Psoas muscle (tissue), 8 donors: Measurements from ENCODE around the gene WWOX. TPM values are rescaled to one million over a fixed set of nuclear protein-coding genes. Genes with fewer than 3 reads are reported as not detected.

ENCODE experiments used
- ATAC-seq, 4 donors: fragments of 200-7000 bp; cut with Tn5 transposase; one replicate each; pipeline ENCODE4 v1.9.1; 2020; ENCODE audit warnings: moderate library complexity in 3 of 4, mild to moderate bottlenecking in 2 of 4
- DNase-seq, 2 donors: peaks; one replicate each; pipeline ENCODE4 v3.0.0-alpha.2; 2020
- H3K27ac ChIP-seq: fragments of 200-600 bp; one replicate; pipeline ENCODE4 v1.8.0; 2022
- H3K27me3 ChIP-seq, 3 donors: fragments of 200-600 bp in 1 of 3; one replicate each; pipeline versions ENCODE4 v1.6.1 to v1.8.0; 2013 to 2022; ENCODE audit warnings: low read length in 2 of 3, mild to moderate bottlenecking in 2 of 3, moderate library complexity in 1 of 3; ENCODE audit not compliant: insufficient read depth in 3 of 3
- H3K36me3 ChIP-seq, 2 donors: fragments of 200-600 bp in 1 of 2; one replicate each; pipeline versions ENCODE4 v1.6.1 to v1.8.0; 2013 to 2022; ENCODE audit warnings: low read depth in 1 of 2, mild to moderate bottlenecking in 1 of 2, moderate library complexity in 1 of 2; ENCODE audit not compliant: insufficient read depth in 1 of 2
- H3K4me1 ChIP-seq: fragments of 200-600 bp; one replicate; pipeline ENCODE4 v1.8.0; 2022
- H3K4me3 ChIP-seq: fragments of 200-600 bp; one replicate; pipeline ENCODE4 v1.8.0; 2022; ENCODE audit warnings: mild to moderate bottlenecking
- H3K9me3 ChIP-seq: fragments of 200-600 bp; one replicate; pipeline ENCODE4 v1.8.0; 2022
- CTCF ChIP-seq: fragments of 200-600 bp; IDR thresholded peaks from one replicate; pipeline ENCODE4 v1.8.0; 2022; ENCODE audit warnings: antibody characterized with exemption
- WGBS, 3 donors: extraction: QIAGEN DNeasy Blood & Tissue Kit; methylation state at CpG; one replicate each; pipeline versions ENCODE4 v1.1.6 to v1.1.7; 2013; 5-methylcytosine and 5-hydroxymethylcytosine counted together
- intact Hi-C, 2 donors: fragments of 100-400 bp; cut with DNase I; formaldehyde crosslinking; loops; one replicate each; pipeline versions ENCODE4 v1.11.0 to v1.14.2; 2022
- polyA plus RNA-seq, 3 donors: library from polyadenylated mRNA; stranded (reverse); fragments of 200-250 nt; gene quantifications; one replicate each; pipeline ENCODE4 v1.2.3, GENCODE V29; 2013
- total RNA-seq, 4 donors: library from RNA; stranded (reverse); fragmentation: NEBNext Ultra II Directional in 2 of 4; extraction: Animal tissue kit (Norgen Biotek cat#: 25700) in 2 of 4; gene quantifications; one replicate each; pipeline versions ENCODE4 v1.2.1 to v1.2.4, GENCODE V29; 2021 to 2023
- donor health status: healthy with polysubstance abuse.
- donor health status: DM: no; HTN: no; CAD: no; lungs with moderate emphysema.
- donor health status: Bipolar disorder and iron deficiency.
- donor health status: healthy.
- donor health status: DM: yes; HTN: yes; CAD: no.
- donor health status: DM: no; HTN: no; CAD: no.
- donor health status: DM: no; HTN: no; CAD: no.
- donor health status: DM: yes; HTN: yes; CAD: no.

Gene WWOX
- total and polyA plus RNA-seq, 7 donors = 3.1 to 6.6 (median 5.0) TPM

GRCh38 chr16:78748220-78748929 is 648.9 kb downstream of the WWOX start:
- 24 to 38% (median 31%) methylated on average over 9 of the region's 9 CpGs for WGBS, 3 donors
- H3K9me3 ChIP-seq = no peaks in the 10 kb centered on the region
- intact Hi-C loops = loop anchor here in 1 of 2 donors (1.0 kb wide), 1 partner anchor 64 kb away; no protein-coding TSS in a partner anchor
- ATAC-seq (peak; percentile 86 to 92 (median 92)), DNase-seq (no peak)
- TF ChIP-seq CTCF = no peak
- no peaks in the 10 kb centered on the region for H3K27me3 ChIP-seq
- H3K4me3 ChIP-seq = no peak overlapping the region
- peaks cover 17% of the 10 kb centered on the region for H3K4me1 ChIP-seq
- H3K27ac ChIP-seq = peak overlapping the region; percentile 85
- no peaks in the 10 kb centered on the region for H3K36me3 ChIP-seq

- no peak overlapping the region for H3K4me3 ChIP-seq
- H3K36me3 ChIP-seq = no peaks in the 10 kb centered on the region
- TF ChIP-seq CTCF = no peak
- H3K27ac ChIP-seq = peak overlapping the region; percentile 85
- no peak for DNase-seq
- H3K27me3 ChIP-seq = no peaks in the 10 kb centered on the region
- ATAC-seq = peak in 2 of 4 donors; percentile 25 to 40
- H3K4me1 ChIP-seq = peaks cover 17% of the 10 kb centered on the region
- intact Hi-C loops = no loop called here
- H3K9me3 ChIP-seq = no peaks in the 10 kb centered on the region
- WGBS, 3 donors = 28 to 38% (median 31%) methylated on average over 4 of the region's 4 CpGs
Measured at GRCh38 chr16:78749745-78750268, 650.4 kb downstream of the WWOX start.

- no peaks in the 10 kb centered on the region for H3K9me3 ChIP-seq
- H3K4me1 ChIP-seq = peaks cover 17% of the 10 kb centered on the region
- no peaks in the 10 kb centered on the region for H3K27me3 ChIP-seq
- no peaks in the 10 kb centered on the region for H3K36me3 ChIP-seq
- no peak for DNase-seq
- 79 to 89% (median 87%) methylated on average over 8 of the region's 8 CpGs for WGBS, 3 donors
- ATAC-seq = no peak
- H3K27ac ChIP-seq = peak overlapping the region; percentile 85
- no peak for TF ChIP-seq CTCF
- intact Hi-C loops = no loop called here
- H3K4me3 ChIP-seq = no peak overlapping the region
Measured at GRCh38 chr16:78750611-78751010, 651.2 kb downstream of the WWOX start.

- Histone ChIP-seq H3K4me1 (peaks cover 17% of the 10 kb centered on the region), H3K9me3 (no peaks in the 10 kb centered on the region), H3K27ac (peak overlapping the region; percentile 32), H3K27me3 (no peaks in the 10 kb centered on the region), H3K36me3 (no peaks in the 10 kb centered on the region), H3K4me3 (no peak overlapping the region)
- no peak for TF ChIP-seq CTCF
- intact Hi-C loops = no loop called here
- no peak for DNase-seq
- no peak for ATAC-seq
- WGBS, 3 donors = 84 to 92% (median 87%) methylated on average over 3 of the region's 3 CpGs
Measured at GRCh38 chr16:78751601-78752000, 652.1 kb downstream of the WWOX start.
